ENCODE data around the gene FGD6.

The FGD6 gene

GRCh38 chr12:95231190-95231589 is 13.9 kb upstream of the FGD6 start:
- no peak for DNase-seq

GRCh38 chr12:95230313-95230712 is 13.0 kb upstream of the FGD6 start:
- no peak for DNase-seq

GRCh38 chr12:95229636-95230035 is 12.4 kb upstream of the FGD6 start:
- no peak for DNase-seq

GRCh38 chr12:95228617-95229016 is 11.3 kb upstream of the FGD6 start:
- no peak for DNase-seq

GRCh38 chr12:95227818-95228356 is 10.6 kb upstream of the FGD6 start:
- DNase-seq = no peak

GRCh38 chr12:95225645-95226212 is 8.5 kb upstream of the FGD6 start:
- no peak for DNase-seq

- no peak for DNase-seq
Observed at GRCh38 chr12:95224202-95225170, 7.2 kb upstream of the FGD6 start.

GRCh38 chr12:95220726-95221125 is 3.5 kb upstream of the FGD6 start:
- no peak for DNase-seq

GRCh38 chr12:95220190-95220589 is 2.9 kb upstream of the FGD6 start:
- DNase-seq = no peak

GRCh38 chr12:95218150-95219133 is 1.2 kb upstream of the FGD6 start:
- DNase-seq = peak; percentile 56

GRCh38 chr12:95216711-95217376 is 423 bp downstream of the FGD6 start:
- DNase-seq = no peak

GRCh38 chr12:95215949-95216348 is 1.3 kb downstream of the FGD6 start:
- DNase-seq = no peak

- DNase-seq = no peak
Observed at GRCh38 chr12:95214466-95214865, 2.8 kb downstream of the FGD6 start.

GRCh38 chr12:95213928-95214327 is 3.3 kb downstream of the FGD6 start:
- DNase-seq = no peak

GRCh38 chr12:95213119-95213518 is 4.1 kb downstream of the FGD6 start:
- DNase-seq = no peak

GRCh38 chr12:95212586-95212985 is 4.7 kb downstream of the FGD6 start:
- DNase-seq = no peak

- DNase-seq = no peak
Observed at GRCh38 chr12:95208678-95209077, 8.6 kb downstream of the FGD6 start.

GRCh38 chr12:95207407-95207806 is 9.9 kb downstream of the FGD6 start:
- no peak for DNase-seq

GRCh38 chr12:95206916-95207315 is 10.4 kb downstream of the FGD6 start:
- no peak for DNase-seq

- no peak for DNase-seq
Observed at GRCh38 chr12:95205685-95206084, 11.6 kb downstream of the FGD6 start.

GRCh38 chr12:95205016-95205624 is 12.1 kb downstream of the FGD6 start:
- no peak for DNase-seq

All from activated CD8-positive, alpha-beta memory T cell treated with anti-CD3 and anti-CD28 coated beads, Interleukin-2, amount 50 U/mL, for 48 hours (primary cell).